HG03439 (cell line): Measurements from ENCODE around the gene ELP2.

Experiments used
- ATAC-seq: cut with Tn5 transposase; IDR thresholded peaks from one replicate; pipeline ENCODE4 v1.9.1; 2021; ENCODE audit warnings: mild to moderate bottlenecking, moderate library complexity; ENCODE audit not compliant: unreplicated experiment

The ELP2 gene

DNA sequence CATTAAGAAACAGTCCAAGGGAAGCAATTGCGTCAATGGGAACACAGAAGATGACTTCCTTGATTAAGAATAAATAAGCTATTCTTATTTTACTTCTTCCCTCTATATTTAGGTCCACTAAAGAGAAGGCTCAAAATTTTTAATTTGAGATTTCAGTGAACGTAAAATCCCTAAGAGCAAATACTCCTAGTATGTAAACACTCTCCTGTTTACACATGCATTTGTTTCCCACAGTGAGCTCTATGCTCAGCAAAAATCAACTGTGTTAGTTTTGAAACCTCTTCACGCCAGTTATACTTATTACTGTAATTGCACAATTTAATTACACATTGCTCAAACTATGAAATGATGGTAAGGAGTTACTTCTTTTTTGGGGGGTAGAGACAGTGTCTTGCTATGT lies 9.4 kb upstream of the ELP2 start:
- ATAC-seq, result no peak

GRCh38 chr18:36124841-36125240 lies 4.9 kb upstream of the ELP2 start:
- no peak for ATAC-seq

GRCh38 chr18:36126668-36127067 lies 3.0 kb upstream of the ELP2 start:
- no peak for ATAC-seq

DNA sequence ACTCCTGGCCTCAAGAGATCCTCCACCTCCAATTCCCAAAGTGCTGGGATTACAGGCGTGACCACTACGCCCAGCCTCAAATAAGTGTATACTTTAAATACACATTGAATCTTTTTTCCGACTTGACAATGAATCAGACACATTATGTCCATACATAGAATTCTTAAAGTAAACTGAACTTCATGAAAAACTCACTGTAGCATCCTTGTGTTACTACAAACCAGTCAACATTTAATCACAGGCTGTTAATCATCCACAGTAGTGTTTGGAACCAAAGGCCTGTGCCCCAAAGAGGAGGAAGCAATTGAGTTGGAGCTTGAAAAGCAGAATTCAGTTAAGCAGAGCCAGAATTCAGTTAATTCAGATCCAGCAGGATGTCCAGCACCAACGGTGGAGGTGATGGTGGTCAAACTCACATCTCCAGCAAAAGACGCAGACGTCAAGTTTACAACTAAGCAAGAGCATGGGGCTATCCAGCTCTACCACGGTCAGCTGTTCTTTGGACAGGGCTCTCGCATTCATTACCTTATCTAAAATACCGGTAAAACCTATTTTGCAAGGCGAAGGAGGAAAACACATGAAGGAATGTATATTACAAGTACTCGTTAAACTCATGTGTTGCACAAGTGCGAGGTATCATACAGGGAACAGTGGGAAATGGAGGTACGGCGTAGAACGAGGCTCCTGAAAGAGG lies 1.7 kb upstream of the ELP2 start:
- ATAC-seq, result no peak

DNA sequence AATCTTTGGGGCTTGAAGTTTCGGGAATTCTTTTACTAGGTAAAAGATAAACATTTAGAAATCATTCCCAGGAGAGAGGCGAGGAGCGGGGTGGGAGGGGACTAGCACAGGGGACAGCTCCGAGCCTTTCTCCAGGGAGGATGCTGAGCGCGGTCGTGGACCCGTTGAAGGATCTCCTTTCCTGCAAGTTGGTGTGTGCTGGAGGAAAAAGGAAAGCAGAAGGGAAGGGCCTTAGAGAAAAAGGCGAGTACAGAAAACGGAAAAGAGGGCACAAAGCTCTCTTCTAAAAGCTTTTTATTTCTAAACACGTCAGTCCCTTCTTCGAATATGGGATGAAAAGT lies 1.2 kb upstream of the ELP2 start:
- no peak for ATAC-seq

DNA sequence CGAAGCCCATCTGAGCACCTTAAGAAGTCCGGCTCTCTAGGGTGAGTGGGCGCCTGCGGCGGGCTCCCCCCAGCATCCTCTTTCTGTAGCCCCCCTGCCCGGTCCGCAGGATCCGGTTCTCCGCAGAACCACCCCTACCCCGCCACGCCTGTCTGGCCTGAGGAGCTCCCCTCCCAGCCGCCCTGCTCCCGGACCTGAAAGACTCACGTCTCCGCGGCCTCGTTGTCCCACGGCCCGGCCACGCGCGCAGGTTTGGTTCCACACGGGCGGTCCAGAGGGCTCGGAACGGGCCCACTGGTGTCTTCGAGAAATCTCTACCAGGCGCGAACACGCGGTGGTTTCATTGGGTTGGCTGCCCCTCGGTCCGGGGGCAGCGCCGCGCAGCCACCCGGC lies 796 bp upstream of the ELP2 start:
- peak; percentile 20 for ATAC-seq

GRCh38 chr18:36130039-36130831 lies 536 bp downstream of the ELP2 start:
- ATAC-seq, result peak; percentile 18

GRCh38 chr18:36130883-36131653 lies 1.4 kb downstream of the ELP2 start:
- no peak for ATAC-seq

DNA sequence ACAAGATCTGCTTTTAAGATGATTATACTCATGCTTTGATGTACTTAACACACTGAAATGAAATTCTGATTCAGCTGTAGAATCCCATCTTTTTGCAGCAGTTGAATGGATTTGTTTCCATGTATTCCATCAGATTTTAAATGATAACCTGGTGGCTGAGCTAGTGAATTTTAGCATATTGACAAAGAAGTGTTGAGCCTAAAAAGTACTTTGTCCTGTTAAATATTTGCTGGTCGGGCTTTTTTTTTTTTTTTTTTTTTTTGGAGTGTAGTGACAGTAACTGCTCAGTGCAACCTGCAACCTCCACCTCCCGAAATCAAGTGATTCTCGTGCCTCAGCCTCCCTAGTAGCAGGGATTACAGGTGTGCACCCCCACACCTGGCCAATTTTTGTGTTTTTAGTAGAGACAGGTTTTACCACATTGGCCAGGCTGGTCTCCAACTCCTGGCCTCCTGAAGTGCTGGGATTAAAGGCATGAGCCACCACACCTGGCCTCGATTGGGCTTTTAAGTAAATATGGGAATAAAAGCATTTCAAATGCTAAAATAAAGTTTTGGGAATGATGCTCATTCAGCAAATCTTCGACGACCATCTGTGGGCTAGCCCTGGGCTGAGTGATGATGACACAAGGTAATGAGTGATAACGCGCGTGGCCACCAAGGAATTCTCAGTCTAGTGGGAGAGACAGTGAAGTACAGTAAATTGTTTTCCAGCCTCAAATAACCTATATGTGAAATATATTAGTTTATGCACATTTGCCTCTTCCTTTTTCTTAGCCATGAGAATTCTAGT lies 2.2 kb downstream of the ELP2 start:
- ATAC-seq, result no peak

- ATAC-seq, result no peak
Measured at GRCh38 chr18:36132756-36133155, 3.1 kb downstream of the ELP2 start.

DNA sequence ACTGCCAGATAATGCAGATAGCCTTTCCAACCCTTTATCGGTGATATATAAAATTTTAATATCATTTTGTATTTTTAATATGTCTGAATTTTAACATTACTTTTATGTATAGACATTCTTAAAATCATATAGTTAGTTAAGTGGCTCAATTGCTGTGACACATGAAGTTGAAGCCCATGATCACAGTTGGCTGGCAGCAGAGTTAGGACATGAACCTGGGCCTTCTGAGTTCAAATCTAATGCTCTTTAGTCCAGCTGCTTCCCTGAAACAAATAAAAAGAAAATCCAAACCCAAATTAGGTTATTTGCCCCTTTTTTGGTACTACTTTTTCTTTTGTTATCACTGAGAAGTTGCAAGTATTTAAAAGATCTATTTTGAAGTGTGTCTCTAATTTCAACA lies 5.6 kb downstream of the ELP2 start:
- no peak for ATAC-seq

DNA sequence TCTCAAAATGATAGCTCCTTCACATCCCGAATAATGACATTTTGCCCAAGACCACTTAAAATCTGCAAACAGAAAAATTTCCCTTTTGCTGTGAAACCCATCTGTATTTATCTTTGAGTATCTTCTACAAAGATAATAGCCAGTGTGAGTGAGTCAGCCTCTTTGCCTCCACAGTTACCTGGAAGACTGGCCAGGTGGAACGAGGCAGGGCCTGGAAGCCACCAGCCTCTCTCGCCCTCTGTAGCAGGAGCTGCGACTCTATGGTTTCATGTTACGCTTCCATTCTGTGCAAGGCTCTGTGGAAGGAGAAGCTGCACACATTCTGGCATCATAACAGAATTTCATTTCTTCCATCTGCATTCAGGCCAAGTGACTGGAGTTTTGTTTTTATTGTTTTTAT lies 9.5 kb downstream of the ELP2 start:
- ATAC-seq, result no peak

GRCh38 chr18:36141576-36141975 lies 11.9 kb downstream of the ELP2 start:
- no peak for ATAC-seq

DNA sequence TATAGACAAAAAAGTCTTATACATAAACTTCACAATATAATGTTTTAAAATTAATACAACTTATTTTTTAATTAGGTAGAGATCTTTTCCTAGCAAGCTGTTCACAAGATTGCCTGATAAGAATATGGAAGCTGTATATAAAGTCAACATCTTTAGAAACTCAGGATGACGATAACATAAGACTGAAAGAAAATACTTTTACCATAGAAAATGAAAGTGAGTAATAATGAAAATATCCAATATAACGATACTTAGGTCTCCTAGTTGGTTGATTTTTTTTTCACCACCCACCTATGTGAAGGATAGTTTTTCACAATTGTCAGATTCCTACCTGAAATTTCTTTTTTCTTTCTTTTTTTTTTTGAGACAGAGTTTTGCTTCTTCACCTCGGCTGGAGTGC lies 13.1 kb downstream of the ELP2 start:
- ATAC-seq, result no peak

DNA sequence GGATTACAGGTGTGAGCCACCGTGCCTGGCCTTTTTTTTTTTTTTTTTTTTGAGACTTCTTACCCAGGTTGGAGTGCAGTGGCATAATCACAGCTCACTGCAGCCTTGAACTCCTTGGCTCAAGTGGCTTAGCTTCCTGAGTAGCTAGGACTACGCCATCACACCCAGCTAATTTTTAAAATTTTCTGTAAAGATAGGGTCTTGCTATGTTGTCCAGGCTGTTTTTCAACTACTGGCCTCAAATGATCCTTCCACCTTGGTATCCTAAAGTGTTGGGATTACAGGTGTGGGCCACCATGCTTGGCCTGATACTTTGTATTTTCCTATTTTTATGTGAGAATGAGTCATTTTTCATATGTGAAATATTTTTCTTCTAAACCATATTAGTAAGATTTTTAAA lies 13.7 kb downstream of the ELP2 start:
- no peak for ATAC-seq

GRCh38 chr18:36149514-36150289 lies 20.0 kb downstream of the ELP2 start:
- peak; percentile 93 for ATAC-seq

- no peak for ATAC-seq
Measured at GRCh38 chr18:36152781-36153180, 23.1 kb downstream of the ELP2 start.

DNA sequence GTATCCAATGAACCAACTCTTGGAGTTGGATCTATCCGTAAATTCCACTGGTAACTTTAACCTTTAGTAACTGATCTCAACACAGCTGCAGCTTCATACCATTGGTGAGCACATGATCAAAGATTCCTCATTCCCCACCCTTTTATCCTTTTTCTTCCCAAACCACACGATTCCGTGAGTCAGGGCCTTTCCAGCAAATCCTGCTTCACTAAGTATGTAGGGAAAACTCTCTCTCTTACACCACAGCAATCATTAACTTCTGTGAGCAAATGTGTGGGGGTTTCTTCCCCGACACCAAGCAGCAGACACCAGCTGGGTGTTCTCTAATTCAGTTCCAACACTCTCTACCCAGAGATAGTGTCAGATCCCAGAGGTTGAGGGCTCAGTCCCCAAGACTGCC lies 23.5 kb downstream of the ELP2 start:
- no peak for ATAC-seq

- no peak for ATAC-seq
Measured at GRCh38 chr18:36153771-36154170, 24.1 kb downstream of the ELP2 start.
